Suprapubic skin (tissue), 4 donors: ENCODE data around the gene ZFAND6.

Source experiments
- CTCF ChIP-seq, 2 donors: fragments of 200-600 bp in 1 of 2; fragments of 450-650 bp in 1 of 2; sonication (generic) in 1 of 2; IDR thresholded peaks; one replicate each; pipeline ENCODE4 v1.5.1; 2016 to 2019; ENCODE audit warnings: antibody characterized with exemption in 2 of 2, mild to moderate bottlenecking in 1 of 2, moderate library complexity in 1 of 2
- POLR2A ChIP-seq, 2 donors: fragments of 450-650 bp; IDR thresholded peaks; one replicate each; pipeline ENCODE4 v1.6.1; 2017; ENCODE audit warnings: antibody characterized with exemption in 2 of 2, mild to moderate bottlenecking in 2 of 2, moderate library complexity in 2 of 2
- POLR2AphosphoS5 ChIP-seq, 3 donors: sonication (generic); formaldehyde crosslinking; IDR thresholded peaks; one replicate each; pipeline ENCODE4 v1.6.1; 2017; ENCODE audit warnings: antibody characterized with exemption in 3 of 3

GRCh38 chr15:80020731-80021130 lies 38.7 kb upstream of the ZFAND6 start:
- no peak for TF ChIP-seq CTCF (IDR thresholded peaks at IDR 0.05)
- TF ChIP-seq POLR2AphosphoS5 (IDR thresholded peaks at IDR 0.05), result no peak
- TF ChIP-seq POLR2A (IDR thresholded peaks at IDR 0.05), result no peak
